Iris pigment epithelial cell (primary cell): ENCODE data around the gene PGRMC2.
A peak's percentile ranks its signal among the peaks of the same experiment; 100 is the strongest.

Experiments
- DNase-seq: peaks from one replicate; pipeline ENCODE4 v3.0.0-alpha.2; 2011; ENCODE audit warnings: low read depth

Gene PGRMC2

DNA sequence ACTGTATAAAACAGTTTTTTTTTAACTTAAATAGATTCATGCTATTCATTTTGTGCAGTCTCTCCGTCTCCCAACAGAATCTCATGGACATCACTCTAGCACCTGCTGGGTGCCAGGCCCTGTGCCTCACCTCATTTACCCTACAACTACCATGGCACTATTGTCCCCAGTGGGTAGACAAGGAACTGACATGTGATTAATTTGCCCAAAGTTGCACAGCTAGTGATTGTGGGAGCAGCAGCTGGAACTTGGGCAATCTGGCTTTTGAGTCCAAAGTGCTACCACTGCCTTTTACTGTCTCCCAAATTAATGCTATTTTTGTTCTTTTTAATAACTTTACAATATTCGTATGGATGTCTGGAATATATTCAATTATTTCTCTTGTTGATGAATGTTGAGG lies 11.2 kb upstream of the PGRMC2 start:
- no peak for DNase-seq

DNA sequence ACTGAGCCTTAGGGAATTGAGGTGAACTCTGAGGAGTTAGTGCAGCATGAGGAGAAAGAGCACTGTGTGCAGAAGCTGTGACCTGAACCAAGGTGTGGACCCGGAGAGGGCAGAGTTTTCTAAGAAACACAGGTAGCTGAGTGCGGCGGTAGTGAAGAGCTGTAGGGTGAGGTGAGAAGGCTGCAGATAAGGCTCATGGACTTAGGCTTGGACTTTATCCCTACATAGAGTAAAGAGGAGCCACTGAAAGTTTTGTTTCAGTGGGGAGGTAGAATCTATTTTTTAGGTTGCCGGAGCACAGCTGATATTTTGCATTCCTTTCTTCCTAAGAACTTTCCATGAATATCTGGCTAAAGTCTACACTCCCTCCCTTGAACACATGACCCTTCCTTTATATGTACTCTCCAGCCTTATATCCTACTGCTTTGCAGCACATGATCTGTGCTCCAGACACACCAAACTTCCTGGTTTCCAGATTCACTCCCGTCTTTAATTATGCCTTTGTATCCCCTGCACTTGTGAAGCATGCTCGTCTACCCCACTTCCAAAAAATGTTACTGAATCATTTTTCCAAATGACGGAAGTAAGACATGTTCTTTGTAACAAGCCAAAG lies 10.6 kb upstream of the PGRMC2 start:
- DNase-seq = no peak

DNA sequence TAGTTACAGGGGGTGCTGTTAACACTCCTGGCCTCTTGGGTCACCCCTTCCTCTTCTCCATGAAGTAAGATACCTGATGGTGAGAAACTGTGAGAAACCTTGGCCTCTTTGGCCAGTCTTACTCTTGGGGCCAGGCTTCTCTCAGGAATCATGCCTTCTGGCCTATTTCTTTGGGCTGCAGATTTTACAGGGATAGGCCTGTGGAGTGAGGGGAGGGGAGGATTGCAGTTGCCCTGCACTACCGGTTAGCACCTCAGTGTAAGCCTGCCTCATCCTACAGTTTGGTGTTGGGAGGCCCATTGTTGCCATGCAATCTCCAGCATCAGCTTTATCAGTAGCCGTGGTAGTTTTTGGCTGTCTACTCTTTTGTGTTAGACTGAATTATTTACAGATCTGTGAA lies 7.6 kb upstream of the PGRMC2 start:
- DNase-seq = no peak

DNA sequence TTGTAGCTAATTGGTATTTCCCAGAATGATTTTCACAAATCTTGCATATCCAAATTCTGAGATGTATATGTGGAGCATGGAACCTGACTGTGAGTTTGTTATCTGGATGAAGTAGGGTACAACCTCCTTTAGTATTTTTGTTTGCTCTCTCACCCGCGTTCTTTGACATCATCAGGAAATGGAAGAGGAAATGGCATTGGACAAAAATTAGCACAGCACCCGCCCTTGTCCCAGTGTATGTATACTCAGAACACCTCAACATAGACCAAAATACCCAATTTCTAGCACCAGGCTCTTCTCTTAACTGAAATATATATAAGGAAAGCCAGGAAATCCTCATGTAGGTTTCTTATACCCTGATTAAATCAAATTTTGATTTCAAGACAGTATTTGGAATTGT lies 6.9 kb upstream of the PGRMC2 start:
- no peak for DNase-seq

DNA sequence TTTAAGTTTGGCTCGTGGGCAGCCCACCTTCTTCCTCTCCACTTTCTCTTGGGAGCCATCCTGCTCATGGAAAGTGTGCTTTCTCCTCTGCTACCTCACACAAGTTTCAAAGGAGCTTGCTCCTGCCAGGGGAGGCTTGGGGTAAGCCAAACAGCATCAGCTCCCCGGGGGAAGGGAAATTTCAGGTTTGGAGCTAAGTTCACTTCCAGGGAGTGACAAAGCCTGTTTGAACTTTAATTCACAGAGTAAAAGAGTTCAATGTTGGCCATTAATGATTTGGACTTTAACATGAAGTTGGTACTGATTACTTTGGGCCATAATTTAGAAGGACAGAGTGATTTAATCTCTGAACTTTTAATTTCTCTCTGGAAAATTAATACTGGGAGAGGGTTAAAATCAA lies 4.7 kb upstream of the PGRMC2 start:
- DNase-seq = no peak

DNA sequence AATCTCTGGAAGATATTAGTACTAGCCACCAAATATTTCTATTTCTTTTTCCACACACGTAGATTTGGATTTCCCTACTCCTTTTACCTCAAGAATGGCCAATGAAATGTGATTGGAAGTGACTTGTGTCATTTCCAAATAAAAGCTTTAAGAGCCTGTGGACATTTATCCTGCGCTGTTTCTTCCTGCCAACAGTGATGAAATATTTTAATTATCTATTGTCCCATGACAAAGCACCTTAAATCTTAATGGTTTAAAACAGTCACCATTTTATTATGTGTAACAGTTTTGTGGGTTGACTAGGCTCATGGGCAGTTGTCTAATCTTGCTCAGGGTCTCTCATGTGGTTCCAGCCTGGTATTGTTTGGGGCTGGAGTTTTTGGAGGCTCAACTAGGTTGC lies 3.5 kb upstream of the PGRMC2 start:
- no peak for DNase-seq

DNA sequence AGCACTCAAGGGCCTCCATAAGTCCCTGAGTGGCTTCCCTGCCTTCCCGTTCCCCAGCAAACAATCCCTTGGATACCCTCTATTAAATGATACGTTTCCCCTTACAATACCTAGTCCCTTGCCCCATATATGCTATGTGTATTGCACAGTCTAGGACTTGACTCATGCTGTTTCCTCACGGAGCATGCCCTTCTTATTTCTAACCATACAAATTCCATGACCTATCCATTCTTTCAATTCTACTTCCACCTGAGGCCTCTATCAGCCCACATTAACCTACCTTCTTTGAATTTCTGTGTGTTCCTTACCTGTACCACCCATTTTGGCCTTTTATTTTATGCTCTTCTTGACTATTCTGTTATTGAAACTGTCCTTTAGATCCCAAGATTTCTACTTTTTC lies 2.9 kb upstream of the PGRMC2 start:
- no peak for DNase-seq

DNA sequence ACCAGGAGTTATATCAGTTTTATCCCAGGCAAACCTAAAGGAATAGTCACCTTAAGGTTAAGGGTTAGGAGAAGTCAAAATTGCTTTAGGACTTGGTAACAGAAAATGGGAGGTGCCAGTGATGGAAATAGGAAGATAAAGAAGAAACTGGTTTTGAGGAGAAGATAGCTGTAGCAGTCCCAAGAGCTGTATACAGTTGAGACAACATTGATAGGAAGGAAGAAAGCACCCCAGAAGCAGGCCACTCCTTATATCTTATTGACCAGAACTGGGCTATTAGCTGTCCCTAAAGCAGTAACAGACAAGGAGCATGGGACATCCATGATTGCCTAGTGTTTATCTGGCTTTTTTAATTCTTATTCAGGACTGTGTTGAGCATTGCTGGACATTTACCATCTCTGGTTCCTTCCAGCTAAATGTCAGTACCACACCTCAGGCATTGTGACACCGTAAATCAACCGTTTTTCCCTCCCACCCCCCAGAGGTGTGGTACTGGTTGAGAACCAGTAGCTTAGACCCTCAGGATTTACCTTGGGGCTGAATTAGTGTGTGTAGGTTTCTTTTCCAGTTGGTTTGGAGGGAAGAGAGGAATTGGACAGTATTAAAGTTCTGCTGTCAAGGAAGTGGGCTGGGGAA lies 2.0 kb upstream of the PGRMC2 start:
- DNase-seq = no peak

DNA sequence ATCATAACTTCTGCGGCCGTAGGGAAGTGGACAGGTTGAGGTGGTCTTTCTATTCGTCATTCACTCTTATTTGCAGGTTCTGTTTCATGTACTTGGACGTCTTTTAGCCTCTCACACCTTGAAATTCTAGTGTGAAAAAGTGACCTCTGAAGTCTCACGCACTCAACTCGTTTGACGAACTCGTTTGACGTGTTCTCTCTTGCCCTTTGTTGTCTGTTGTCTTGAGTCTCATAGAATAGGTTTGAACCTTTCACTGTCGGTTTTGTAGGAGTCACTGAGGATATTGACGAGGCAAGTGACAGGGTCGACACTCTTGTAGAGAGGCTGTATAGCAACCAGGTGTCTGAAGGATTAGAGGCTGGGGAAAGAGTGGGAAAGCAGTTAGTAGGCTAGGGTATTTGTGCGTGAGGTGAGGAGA lies 1.1 kb upstream of the PGRMC2 start:
- peak; percentile 54 for DNase-seq

DNA sequence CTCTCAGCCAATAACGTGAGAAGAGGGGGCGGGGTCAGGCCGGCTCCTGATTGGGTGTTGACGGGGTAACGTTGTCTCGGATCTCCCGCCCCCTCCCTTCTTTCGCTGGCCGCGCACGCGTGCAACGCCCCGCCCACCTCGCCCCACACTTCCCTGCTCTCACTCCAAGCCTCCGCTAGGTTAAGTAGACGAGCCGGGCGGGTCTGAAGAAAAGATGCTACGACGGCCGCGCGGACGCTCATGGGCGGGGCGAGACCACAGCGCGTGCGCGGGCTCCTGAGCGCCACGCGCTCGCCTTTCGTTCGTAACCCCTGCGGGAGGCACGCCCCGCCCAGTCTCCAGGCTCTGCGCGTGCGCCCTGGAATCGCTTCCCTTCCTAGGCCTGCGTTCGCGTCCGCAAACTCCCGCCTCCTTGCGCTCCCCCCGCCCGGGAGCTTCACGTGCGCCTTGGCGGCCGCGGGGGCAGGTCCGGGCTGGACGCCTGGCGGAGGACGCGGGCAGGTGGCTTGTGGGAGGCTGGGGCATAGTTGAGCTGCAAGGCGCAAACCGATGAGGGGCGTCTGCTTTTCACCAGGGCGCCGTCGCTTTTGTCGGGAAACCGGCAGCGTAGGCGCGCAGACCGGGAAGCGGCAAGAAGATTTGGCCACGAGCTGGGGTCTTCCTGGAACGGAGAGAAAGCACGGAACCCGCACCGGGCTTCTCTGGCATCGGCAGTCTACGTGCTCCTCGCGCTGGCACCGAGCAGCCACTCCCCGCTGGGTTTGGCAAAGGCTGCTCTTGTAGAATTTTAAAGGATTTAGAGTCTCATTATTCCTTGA lies 467 bp upstream of the PGRMC2 start:
- DNase-seq = peak; percentile 99

DNA sequence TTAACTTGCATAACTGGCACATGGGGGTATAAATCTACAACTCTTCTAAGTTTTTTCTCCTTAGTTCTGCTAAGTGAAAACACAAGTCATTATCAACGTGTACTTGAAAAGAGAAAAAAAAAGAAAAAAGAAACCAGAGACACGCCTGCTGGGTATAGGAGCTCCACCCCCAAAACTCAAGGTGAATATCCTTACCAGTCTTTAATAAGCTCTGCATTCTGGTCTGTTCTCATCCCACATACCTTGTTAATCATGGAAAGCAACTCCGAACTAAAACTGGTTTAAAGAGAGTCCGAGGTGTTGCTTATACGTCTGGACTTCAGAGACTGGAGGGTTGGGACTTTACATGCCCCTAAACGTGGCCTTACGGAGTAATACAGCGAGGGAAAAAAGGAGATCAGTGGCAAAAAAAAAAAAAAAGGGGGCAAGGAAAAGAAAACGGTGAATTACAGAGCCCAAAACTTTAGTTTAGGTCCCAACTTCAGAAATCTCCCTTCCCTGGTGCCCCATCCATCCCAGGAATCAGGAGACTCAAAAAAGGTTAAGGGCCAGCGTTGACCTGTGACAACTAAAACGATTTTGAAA lies 1.0 kb downstream of the PGRMC2 start:
- peak; percentile 67 for DNase-seq

DNA sequence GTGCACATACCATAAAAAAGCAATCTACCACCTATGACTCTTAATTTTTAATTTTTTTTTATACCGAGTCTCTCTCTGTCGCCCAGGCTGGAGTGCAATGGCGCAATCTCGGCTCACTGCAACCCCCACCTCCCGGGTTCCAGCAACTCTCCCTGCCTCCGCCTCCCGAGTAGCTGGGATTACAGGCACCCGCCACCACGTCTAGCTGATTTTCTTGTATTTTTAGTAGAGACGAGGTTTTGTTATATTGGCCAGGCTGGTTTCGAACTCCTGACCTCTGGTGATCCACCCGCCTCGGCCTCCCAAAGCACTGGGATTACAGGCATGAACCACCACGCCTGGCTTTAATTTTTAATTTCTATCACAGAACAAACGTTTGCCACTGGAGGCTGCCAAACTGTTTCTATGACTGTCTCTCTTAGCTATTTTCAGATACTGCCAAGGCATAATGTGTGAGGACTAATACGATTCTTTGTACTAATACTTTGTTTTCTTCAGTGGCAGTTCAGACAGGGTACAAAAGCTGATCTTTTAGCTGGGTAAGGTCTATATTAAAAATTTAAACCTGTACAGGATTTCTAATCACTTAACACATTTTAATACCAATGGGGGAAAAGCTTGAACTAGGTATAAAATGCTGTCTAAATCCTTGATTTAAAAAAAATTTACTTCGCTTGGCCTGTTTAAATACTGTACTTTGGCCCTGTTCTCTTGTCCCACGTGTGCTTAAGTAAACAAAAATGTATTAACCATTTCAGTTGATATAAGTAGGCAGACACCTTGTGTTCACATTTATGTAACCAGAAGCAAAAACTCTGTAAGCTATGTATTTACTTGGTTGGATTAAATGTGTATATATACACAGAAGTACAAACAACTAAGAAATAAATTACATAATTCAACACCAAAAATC lies 2.3 kb downstream of the PGRMC2 start:
- DNase-seq = peak; percentile 59

DNA sequence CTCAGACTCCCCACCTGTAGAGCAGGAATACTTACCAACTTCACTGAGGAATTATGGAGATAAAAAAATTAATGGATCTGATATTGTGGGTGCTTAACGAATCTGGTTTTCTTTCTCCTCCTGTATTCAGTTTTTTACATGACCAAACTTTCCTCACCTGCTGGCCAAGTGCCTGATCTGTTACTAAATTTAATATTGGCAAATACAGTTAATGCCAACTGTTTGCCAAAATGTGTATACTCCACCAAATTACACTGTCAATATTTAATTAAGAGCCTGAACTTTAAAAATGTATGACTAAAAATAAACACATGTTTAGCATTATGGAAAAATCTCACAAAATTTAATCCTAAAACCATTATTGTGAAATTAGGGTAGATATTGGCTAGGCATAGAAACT lies 3.3 kb downstream of the PGRMC2 start:
- no peak for DNase-seq

DNA sequence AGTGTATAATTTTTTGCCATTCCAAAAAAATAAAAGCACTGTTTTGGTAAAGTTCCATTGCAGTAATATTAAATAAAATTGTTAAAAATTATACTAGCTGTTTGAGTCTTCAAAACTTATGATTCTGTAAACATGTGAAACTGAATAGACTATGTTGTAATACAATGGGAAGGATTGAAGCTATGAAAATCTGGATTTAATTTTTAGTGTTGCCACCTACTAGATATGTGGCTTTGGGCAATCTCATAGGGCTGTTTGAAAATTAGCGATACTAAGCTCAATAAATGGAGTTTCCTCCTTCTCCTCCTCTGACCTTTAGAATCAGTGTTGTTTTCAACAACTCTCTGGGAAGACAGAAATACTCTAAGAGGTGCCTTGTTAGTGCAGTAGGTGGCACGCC lies 4.5 kb downstream of the PGRMC2 start:
- DNase-seq = no peak

DNA sequence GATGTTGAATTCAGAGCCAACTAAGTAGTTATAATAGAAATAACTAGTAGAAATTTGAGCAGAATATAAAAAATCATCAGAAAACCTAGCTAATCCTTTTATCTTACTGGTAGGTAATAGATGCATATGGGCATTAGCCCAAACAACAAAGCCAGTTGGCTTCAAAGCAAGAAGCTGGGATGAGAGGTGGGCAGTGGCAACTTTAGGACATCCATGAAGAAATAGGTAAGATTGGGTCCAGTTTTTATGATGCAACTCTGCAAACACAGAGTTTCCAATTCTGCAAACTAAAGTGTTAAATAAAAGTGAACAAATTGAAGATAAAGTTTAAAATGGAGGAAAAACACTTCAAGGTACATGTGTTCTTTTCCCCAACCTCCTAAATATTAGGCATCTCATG lies 5.1 kb downstream of the PGRMC2 start:
- no peak for DNase-seq

DNA sequence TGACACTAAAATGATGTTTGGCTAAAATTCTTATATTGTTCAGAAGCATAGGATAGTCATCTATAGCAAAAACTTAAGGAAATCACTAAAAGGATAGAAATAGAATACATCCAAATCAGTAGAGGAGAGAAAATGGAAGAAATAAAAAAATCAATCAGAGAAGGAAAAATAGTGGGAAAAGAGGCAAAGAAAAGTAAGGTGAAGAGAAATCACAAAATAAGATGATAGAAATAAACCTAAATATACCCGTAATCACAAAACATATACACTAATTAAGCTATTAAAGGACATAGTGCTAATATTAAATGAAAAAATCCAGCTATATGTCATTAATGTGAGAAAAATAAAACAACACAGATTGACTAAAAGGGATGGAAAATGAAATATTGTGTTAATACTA lies 6.3 kb downstream of the PGRMC2 start:
- DNase-seq = no peak

DNA sequence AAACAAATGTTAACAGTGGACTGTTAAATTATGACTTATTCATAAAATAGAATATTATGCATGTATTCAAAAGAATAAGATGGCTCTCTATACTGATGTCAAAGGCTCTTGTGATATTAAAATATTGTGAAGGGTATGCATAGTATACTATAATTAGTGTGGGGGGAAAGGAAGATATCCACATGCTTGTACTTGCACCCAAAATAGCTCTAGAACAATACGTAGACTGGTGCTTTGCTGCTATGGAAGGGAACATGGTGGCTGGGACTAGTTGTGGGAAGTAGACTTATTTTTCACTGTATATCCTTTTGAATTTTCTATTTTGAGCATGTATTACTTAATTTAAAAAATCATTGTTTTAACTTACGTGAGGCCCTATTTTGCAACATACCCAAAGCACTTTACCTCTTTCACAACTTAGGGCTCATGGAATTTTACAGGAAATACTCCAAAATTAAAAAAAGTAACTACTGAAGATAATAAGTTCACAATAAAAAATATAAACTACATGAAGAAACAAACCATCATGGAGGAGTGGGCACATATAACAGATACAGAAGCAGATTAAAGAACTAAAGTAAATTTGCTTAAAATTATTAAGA lies 7.9 kb downstream of the PGRMC2 start:
- DNase-seq = peak; percentile 29

DNA sequence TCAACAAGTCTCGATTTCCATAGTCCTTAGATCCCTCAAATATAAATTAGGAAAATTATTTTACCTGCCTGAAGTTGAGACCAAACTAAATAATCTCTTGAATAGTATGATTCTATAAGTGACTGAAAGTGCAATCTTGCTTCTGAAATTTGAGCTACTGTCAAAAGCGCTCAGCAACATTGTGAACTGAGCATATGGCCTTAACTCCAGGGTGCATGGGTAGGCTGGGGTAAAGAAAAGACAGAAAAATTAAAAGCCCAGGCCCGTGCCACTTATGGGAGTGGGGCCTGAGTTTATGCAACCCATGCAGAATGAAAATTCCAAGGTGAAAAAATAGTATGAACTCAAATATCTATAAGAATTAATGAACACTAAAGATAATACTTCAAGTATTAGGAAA lies 9.8 kb downstream of the PGRMC2 start:
- DNase-seq = no peak

DNA sequence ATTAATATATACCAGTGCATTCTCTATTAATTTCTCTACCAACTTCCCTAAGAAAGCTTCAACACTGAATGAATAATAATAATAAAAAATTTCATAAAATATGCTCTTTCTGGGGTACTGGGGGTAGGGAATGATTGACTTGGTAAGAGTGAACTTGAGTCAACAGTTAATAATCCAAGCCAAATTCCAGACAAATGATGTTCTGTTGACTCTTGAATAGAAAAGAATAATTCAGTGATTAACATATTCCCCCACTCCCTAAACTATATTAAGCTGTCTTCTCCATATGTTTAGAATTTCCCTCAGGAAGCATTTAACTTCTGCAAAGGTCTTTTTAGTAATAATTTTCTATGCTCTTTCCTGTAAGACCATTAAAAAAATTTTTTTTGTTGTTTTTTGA lies 12.3 kb downstream of the PGRMC2 start:
- peak; percentile 61 for DNase-seq

DNA sequence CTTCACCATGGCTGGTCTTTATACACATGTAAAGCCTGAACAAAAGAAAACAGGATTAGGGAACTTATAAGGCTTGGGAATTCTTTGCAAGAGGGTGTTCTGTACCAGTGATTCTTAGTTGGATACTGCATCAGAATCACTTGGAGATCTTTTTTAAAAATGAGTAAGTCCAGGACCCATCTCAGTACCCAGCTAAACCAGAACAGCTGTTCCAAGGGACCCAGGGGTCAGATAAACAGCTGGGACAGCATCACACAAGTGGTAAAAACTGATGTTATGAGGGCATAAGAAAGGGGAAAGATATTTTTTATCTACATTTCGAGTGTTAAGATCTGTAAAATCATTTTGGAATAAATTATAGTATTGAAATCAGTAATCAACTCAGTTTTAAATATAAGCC lies 16.1 kb downstream of the PGRMC2 start:
- DNase-seq = no peak

DNA sequence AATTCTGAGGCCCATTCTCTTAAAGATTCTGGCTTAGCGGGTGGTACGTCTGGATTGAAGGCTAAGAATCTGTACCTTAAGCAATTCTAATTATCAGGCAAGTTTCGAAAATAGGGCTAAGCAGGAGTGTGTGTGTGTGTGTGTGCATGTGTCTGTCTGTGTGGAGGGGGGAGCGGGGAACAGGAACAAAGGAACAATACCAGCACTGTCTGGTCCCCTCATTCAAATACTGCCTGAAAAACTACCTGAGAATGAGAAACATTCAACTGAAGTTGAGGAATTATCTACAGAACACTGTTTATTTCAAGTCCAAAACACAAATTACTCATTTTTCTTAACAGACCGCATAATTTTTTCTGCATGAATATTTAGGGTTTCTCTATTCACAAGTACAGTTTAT lies 18.6 kb downstream of the PGRMC2 start:
- DNase-seq = no peak

DNA sequence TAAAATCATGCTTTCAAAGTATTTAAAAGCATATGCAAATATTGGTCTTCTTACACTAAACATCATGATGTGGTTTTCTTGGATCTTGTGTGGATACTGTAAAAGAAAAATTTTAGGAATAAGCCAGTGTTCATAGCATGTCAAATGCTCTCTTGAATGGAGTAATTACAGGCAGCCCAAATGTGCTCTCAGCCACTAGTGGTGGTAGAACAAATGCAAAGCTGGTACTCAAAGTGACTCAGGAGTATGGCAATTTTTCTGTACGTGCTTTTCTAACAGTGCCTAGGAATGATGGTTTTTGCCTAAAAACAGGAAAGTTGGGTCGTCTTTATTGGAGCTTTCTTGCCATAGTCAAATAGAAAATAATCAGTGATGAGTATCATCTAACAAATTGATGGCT lies 19.9 kb downstream of the PGRMC2 start:
- DNase-seq = no peak
